Sigmoid colon (tissue), 7 donors: Measurements from ENCODE around the gene BIRC7. TPM values are rescaled to one million over a fixed set of nuclear protein-coding genes. Genes with fewer than 3 reads are reported as not detected.

ENCODE experiments used
- DNase-seq: peaks from one replicate; pipeline ENCODE4 v3.0.0-alpha.2; 2019
- H3K27ac ChIP-seq, 4 donors: fragments of 200-600 bp; sonication (generic); one replicate each; pipeline ENCODE4 v1.5.1; 2016 to 2019; ENCODE audit warnings: mild to moderate bottlenecking in 1 of 4
- H3K27me3 ChIP-seq, 3 donors: fragments of 200-600 bp; sonication (generic); one replicate each; pipeline ENCODE4 v1.5.1; 2019; ENCODE audit warnings: mild to moderate bottlenecking in 1 of 3
- H3K36me3 ChIP-seq, 4 donors: fragments of 200-600 bp; sonication (generic); one replicate each; pipeline ENCODE4 v1.5.1; 2016 to 2019
- H3K4me1 ChIP-seq, 4 donors: fragments of 200-600 bp; sonication (generic); one replicate each; pipeline ENCODE4 v1.5.1; 2017 to 2019
- H3K4me3 ChIP-seq, 4 donors: fragments of 200-600 bp; sonication (generic); one replicate each; pipeline ENCODE4 v1.5.1; 2017 to 2019; ENCODE audit warnings: mild to moderate bottlenecking in 2 of 4, moderate library complexity in 1 of 4
- H3K9me3 ChIP-seq, 4 donors: fragments of 200-600 bp in 3 of 4; sonication (generic) in 3 of 4; one replicate each; pipeline versions ENCODE4 v1.5.1 to v1.6.1; 2013 to 2019
- EP300 ChIP-seq, 4 donors: sonication (generic); formaldehyde crosslinking; IDR thresholded peaks; one replicate each; pipeline ENCODE4 v1.6.1; 2017; ENCODE audit warnings: antibody characterized with exemption in 4 of 4
- POLR2A ChIP-seq, 2 donors: fragments of 450-650 bp; IDR thresholded peaks; one replicate each; pipeline ENCODE4 v1.6.1; 2016; ENCODE audit warnings: antibody characterized with exemption in 2 of 2, mild to moderate bottlenecking in 2 of 2, moderate library complexity in 2 of 2
- POLR2AphosphoS5 ChIP-seq, 4 donors: sonication (generic); formaldehyde crosslinking; IDR thresholded peaks; one replicate each; pipeline ENCODE4 v1.6.1; 2017; ENCODE audit warnings: antibody characterized with exemption in 4 of 4
- WGBS, 2 donors: extraction: QIAGEN DNeasy Blood & Tissue Kit; methylation state at CpG; one replicate each; pipeline ENCODE4 v1.1.7; 2013; 5-methylcytosine and 5-hydroxymethylcytosine counted together
- intact Hi-C: fragments of 100-400 bp; cut with DNase I; formaldehyde crosslinking; loops from one replicate; pipeline ENCODE4 v1.15.1; 2023
- polyA plus RNA-seq, 3 donors: library from polyadenylated mRNA; stranded (reverse); fragments of 200-250 nt; gene quantifications; one replicate each; pipeline ENCODE4 v1.2.3, GENCODE V29; 2013
- total RNA-seq, 4 donors: library from RNA; depleted of rRNA; stranded (reverse); fragments of >200 nt; gene quantifications; one replicate each; pipeline ENCODE4 v1.1.0, GENCODE V29; 2016
- TF ChIP-seq, protein P1 (sequence below), 4 experiments: fragments of 450-650 bp in 3 of 4; fragments of 200-600 bp in 1 of 4; IDR thresholded peaks; one replicate each; pipeline ENCODE4 v1.5.1; 2016 to 2019; ENCODE audit warnings: antibody characterized with exemption in 4 of 4, mild to moderate bottlenecking in 3 of 4, moderate library complexity in 2 of 4
- donor health status: healthy with polysubstance abuse.
- donor health status: Bipolar disorder and iron deficiency.
- donor health status: healthy.

Gene BIRC7
- total and polyA plus RNA-seq, 7 donors, result 0.15 to 1.2 (median 0.66) TPM; not detected in 3

DNA sequence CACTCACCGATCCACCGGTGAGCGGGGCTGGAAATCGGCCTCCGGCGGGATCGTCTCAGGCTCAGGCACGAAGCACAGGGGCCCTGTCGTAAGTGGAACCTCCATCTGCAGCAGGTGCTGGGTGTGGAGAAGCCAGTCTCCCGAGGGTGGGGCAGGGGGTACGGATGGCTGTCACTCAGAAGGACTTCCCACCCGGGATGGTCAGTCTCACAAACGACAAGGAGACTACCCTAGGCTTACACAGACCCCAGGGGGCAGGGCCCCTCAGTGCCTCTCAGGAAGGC, 47.6 kb upstream of the BIRC7 start:
- H3K9me3 ChIP-seq, result no peaks in the 10 kb centered on the region
- H3K4me3 ChIP-seq, result no peak overlapping the region
- H3K36me3 ChIP-seq, result no peaks in the 10 kb centered on the region
- 69 to 81% methylated on average over 13 of the region's 13 CpGs for WGBS, 2 donors
- no peak for DNase-seq
- intact Hi-C loops, result no loop called here
- no peaks in the 10 kb centered on the region for H3K4me1 ChIP-seq
- TF ChIP-seq EP300 (IDR thresholded peaks at IDR 0.05) (no peak), POLR2A (IDR thresholded peaks at IDR 0.05) (no peak), POLR2AphosphoS5 (IDR thresholded peaks at IDR 0.05) (no peak)
- TF ChIP-seq, protein P1, sequence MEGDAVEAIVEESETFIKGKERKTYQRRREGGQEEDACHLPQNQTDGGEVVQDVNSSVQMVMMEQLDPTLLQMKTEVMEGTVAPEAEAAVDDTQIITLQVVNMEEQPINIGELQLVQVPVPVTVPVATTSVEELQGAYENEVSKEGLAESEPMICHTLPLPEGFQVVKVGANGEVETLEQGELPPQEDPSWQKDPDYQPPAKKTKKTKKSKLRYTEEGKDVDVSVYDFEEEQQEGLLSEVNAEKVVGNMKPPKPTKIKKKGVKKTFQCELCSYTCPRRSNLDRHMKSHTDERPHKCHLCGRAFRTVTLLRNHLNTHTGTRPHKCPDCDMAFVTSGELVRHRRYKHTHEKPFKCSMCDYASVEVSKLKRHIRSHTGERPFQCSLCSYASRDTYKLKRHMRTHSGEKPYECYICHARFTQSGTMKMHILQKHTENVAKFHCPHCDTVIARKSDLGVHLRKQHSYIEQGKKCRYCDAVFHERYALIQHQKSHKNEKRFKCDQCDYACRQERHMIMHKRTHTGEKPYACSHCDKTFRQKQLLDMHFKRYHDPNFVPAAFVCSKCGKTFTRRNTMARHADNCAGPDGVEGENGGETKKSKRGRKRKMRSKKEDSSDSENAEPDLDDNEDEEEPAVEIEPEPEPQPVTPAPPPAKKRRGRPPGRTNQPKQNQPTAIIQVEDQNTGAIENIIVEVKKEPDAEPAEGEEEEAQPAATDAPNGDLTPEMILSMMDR (IDR thresholded peaks at IDR 0.05), result no peak
- no peak overlapping the region for H3K27ac ChIP-seq
- H3K27me3 ChIP-seq, result peaks cover 0 to 1% (median 0%) of the 10 kb centered on the region in 3 donors

DNA sequence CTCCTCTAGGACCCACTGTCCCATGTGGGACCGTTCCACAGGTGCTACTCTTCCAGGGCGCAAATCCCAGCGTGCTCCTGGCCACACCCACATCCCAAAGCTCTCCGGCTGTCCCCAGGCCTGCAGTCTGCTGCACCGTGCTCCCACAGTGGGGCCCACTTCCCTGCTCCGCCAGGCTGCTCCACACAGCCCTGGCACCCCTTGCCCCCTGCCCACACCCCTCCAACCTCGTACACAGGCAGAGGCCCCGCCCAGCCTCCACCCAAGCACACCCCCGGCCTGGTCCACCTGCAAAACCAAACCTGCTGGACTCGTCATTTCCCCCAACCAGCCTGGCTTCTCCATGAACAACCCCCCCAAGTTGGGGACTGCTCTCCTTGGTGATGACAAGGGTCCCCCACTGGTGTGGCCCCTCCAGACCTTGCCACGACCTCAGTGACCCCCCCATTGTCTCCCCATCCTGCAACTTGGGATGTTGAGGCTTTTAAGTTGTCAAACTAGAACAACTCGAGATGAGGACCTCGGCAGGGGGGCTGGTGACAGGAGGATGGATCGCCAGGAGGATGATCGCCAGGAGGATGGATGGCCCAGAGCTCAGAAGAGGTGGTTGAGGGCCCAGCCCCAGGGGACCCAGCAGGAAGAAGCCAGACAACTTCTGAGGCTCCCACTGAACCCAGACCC, 46.9 kb upstream of the BIRC7 start:
- TF ChIP-seq, protein P1 (IDR thresholded peaks at IDR 0.05), result no peak
- no peak for TF ChIP-seq POLR2AphosphoS5 (IDR thresholded peaks at IDR 0.05)
- intact Hi-C loops, result no loop called here
- Histone ChIP-seq H3K27me3 (no peaks in the 10 kb centered on the region), H3K27ac (no peak overlapping the region), H3K4me1 (no peaks in the 10 kb centered on the region), H3K9me3 (no peaks in the 10 kb centered on the region), H3K4me3 (no peak overlapping the region), H3K36me3 (no peaks in the 10 kb centered on the region)
- 39 to 65% methylated on average over 15 of the region's 15 CpGs for WGBS, 2 donors
- DNase-seq, result no peak

DNA sequence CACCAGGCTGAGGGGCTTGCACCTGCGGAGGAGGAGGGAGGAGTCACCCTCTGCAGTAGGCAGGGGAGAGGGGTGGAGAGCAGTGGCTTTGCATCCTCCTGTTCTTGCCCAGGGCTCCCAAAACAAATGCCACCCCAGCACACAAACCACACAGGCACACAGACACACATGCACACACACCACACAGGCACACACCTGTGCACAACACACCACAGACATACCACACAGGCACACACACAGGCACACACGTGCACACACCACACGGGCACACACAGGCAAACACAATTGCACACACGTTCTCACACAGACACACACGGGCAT, 46.4 kb upstream of the BIRC7 start:
- no peaks in the 10 kb centered on the region for H3K4me1 ChIP-seq
- H3K4me3 ChIP-seq, result no peak overlapping the region
- DNase-seq, result no peak
- 79 to 84% methylated on average over 5 of the region's 5 CpGs for WGBS, 2 donors
- no peak for TF ChIP-seq EP300 (IDR thresholded peaks at IDR 0.05)
- TF ChIP-seq, protein P1 (IDR thresholded peaks at IDR 0.05), result no peak
- TF ChIP-seq POLR2A (IDR thresholded peaks at IDR 0.05), result no peak
- no peak for TF ChIP-seq POLR2AphosphoS5 (IDR thresholded peaks at IDR 0.05)
- no peak overlapping the region for H3K27ac ChIP-seq
- H3K27me3 ChIP-seq, result no peaks in the 10 kb centered on the region
- H3K36me3 ChIP-seq, result peaks cover 0 to under 1% (median 0%) of the 10 kb centered on the region in 4 donors
- H3K9me3 ChIP-seq, result no peaks in the 10 kb centered on the region
- intact Hi-C loops, result no loop called here

- 90 to 93% methylated on average over 17 of the region's 17 CpGs for WGBS, 2 donors
- no peak for DNase-seq
- Histone ChIP-seq H3K9me3 (no peaks in the 10 kb centered on the region), H3K27me3 (no peaks in the 10 kb centered on the region), H3K27ac (no peak overlapping the region), H3K4me1 (no peaks in the 10 kb centered on the region), H3K4me3 (no peak overlapping the region), H3K36me3 (peaks cover 0 to 8% (median 2%) of the 10 kb centered on the region in 4 donors)
- intact Hi-C loops, result no loop called here
- TF ChIP-seq POLR2AphosphoS5 (IDR thresholded peaks at IDR 0.05), result no peak
- TF ChIP-seq POLR2A (IDR thresholded peaks at IDR 0.05), result no peak
- TF ChIP-seq EP300 (IDR thresholded peaks at IDR 0.05), result no peak
- TF ChIP-seq, protein P1 (IDR thresholded peaks at IDR 0.05), result no peak
These were observed 45.7 kb upstream of the BIRC7 start for GRCh38 chr20:63189846-63190559.
